HG02981 (cell line): ENCODE measurements around the gene ZNF326.

ENCODE experiments used
- ATAC-seq: cut with Tn5 transposase; IDR thresholded peaks from one replicate; pipeline ENCODE4 v1.9.1; 2021; ENCODE audit warnings: mild to moderate bottlenecking, moderate library complexity; ENCODE audit not compliant: unreplicated experiment

ZNF326 gene

GRCh38 chr1:90067194-90067931 lies 72.5 kb downstream of the ZNF326 start:
- no peak for ATAC-seq

GRCh38 chr1:90068611-90069280 lies 73.8 kb downstream of the ZNF326 start:
- no peak for ATAC-seq

DNA sequence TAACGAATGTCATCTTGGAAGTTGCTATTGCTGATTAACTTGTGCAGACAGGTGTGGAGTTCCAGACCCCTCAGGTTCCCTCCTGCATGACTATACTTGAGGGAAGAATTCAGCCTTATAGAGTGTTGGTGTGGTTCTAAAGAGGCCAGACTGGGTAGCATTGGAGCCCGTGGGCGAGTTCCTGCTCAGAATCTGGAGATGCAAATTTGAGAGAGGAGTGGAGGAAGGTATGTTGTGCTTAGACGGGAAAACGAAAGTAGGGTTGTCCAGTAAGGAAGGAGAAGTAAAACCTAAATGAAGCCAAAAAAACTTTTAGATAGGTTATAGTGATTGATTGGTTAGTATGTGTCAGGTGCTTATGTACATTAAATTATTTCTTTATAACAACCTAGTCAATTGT lies 79.2 kb downstream of the ZNF326 start:
- peak; percentile 67 for ATAC-seq

DNA sequence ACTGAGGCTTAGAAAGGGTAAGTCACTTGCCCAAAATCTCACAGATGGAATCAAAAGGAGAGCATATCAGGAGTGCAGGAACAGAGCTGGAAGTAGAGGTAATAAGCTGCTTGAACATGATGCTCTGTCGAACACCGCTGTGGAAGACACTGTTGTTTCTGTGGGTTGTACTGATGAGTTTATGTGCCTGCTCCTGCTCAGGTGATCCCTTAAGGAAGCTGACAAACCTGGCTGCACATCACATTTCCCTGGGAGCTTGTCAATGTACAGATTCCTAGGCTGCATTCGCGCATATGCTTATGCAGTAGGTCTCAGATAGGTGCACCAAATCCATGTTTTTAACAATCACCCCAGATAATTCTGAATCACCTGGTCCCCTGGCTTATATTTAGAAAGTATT lies 79.7 kb downstream of the ZNF326 start:
- ATAC-seq, result no peak

DNA sequence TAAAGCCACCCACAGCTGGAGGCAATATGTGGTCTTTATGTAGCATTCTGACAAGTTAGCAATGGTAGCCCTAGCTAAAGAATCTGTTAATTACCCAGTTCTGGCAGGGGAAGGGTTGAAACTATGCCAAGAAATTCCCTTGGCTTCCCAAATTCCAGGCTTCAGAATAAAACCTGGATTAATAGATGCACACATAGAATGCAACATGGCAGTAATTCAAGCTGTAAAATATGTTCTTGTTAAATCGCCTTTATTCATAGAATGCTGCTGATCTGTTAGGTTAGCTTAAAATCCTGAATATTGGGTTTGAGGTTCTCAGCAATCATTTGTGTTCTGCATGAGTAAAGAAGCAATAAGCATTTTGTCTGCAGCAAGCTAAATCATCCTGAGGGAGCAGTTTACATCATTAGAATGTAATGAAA lies 80.1 kb downstream of the ZNF326 start:
- no peak for ATAC-seq

DNA sequence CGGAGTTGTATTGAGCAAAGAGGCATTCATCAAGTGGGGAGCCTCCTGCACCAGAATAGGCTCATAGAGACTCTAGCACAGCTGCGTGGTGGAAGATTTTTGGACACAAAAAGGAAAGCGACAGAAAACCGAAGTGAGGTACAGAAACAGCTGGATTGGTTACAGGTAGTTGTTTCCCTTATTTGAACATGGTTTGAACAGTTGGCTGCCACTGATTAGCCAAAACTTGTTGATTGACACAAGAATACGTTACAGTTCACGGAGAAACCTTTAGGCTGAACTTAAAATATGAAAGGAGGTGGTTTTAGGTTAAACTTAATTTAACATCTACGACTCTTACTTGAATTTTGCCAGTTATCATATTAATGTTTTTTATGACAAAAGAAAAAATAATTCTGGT lies 89.1 kb downstream of the ZNF326 start:
- no peak for ATAC-seq
